Raji (cell line): ENCODE results near the gene BIRC7.

Source experiments
- POLR2A ChIP-seq: IDR thresholded peaks from 2 replicates; pipeline ENCODE4 v1.6.1; 2011; ENCODE audit warnings: low read depth, low read length, control low read depth; ENCODE audit not compliant: insufficient read depth

The BIRC7 gene, protein sequence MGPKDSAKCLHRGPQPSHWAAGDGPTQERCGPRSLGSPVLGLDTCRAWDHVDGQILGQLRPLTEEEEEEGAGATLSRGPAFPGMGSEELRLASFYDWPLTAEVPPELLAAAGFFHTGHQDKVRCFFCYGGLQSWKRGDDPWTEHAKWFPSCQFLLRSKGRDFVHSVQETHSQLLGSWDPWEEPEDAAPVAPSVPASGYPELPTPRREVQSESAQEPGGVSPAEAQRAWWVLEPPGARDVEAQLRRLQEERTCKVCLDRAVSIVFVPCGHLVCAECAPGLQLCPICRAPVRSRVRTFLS

DNA sequence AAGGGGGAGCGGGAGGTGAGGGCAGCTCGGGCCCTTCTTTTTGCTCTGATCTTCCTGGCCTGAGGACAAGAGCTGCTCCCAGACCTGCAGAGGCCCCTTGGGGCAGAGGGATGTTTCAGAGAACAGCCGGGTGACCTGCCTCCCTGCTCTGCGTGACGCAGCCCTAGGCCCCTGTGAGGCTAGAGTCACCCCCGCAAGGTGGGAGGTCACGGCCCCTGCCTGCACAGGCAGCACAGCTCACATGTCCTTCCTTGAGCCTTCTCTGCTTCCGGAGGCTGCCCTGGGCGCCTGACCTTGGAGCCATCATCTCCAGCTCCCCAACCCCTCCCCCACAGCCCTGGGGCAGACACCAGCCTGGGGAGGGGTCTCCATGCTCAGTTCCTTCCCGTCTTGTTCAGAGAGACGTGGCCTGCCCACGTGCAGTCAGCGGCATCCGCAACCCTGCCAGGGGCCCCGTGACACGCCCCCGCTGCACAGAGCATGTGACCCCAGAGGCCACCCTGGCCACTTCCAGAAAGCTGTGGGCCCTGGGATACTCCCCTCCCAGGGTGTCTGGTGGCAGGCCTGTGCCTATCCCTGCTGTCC is at the start of gene BIRC7:
Gene BIRC7 (plus strand): TSS at position 507 of the 585 bp plus-strand sequence. CDS start 192 bp downstream, outside the sequence.
- no peak for TF ChIP-seq POLR2A

DNA sequence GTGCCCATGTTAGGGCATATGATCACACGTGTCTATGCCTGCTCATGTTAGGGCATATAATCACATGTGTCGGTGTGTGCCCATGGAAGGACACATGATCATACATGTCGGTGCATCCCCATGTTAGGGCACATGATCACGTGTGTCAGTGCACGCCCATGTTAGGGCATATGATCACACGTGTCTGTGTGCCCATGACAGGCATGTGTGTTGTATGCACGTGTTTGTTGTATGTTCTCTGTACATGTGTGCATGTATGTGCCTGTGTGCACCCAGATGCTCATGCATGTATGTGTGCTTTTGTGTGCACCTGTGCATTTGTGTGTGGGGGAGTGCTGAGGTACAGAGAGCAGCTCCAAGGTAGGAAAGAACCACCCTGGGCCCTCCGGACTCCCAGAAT is 49.6 kb upstream of the BIRC7 start:
- no peak for TF ChIP-seq POLR2A

GRCh38 chr20:63186528-63187316 is 49.0 kb upstream of the BIRC7 start:
- TF ChIP-seq POLR2A, result no peak

GRCh38 chr20:63187338-63188158 is 48.2 kb upstream of the BIRC7 start:
- TF ChIP-seq POLR2A, result no peak

DNA sequence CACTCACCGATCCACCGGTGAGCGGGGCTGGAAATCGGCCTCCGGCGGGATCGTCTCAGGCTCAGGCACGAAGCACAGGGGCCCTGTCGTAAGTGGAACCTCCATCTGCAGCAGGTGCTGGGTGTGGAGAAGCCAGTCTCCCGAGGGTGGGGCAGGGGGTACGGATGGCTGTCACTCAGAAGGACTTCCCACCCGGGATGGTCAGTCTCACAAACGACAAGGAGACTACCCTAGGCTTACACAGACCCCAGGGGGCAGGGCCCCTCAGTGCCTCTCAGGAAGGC is 47.6 kb upstream of the BIRC7 start:
- no peak for TF ChIP-seq POLR2A

DNA sequence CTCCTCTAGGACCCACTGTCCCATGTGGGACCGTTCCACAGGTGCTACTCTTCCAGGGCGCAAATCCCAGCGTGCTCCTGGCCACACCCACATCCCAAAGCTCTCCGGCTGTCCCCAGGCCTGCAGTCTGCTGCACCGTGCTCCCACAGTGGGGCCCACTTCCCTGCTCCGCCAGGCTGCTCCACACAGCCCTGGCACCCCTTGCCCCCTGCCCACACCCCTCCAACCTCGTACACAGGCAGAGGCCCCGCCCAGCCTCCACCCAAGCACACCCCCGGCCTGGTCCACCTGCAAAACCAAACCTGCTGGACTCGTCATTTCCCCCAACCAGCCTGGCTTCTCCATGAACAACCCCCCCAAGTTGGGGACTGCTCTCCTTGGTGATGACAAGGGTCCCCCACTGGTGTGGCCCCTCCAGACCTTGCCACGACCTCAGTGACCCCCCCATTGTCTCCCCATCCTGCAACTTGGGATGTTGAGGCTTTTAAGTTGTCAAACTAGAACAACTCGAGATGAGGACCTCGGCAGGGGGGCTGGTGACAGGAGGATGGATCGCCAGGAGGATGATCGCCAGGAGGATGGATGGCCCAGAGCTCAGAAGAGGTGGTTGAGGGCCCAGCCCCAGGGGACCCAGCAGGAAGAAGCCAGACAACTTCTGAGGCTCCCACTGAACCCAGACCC is 46.9 kb upstream of the BIRC7 start:
- TF ChIP-seq POLR2A, result no peak

- TF ChIP-seq POLR2A, result no peak
Measured at GRCh38 chr20:63189322-63189642, 46.4 kb upstream of the BIRC7 start.

- TF ChIP-seq POLR2A, result no peak
Measured at GRCh38 chr20:63189846-63190559, 45.7 kb upstream of the BIRC7 start.

- TF ChIP-seq POLR2A, result no peak
Measured at GRCh38 chr20:63190828-63191227, 44.9 kb upstream of the BIRC7 start.

GRCh38 chr20:63191400-63191799 is 44.3 kb upstream of the BIRC7 start:
- TF ChIP-seq POLR2A, result no peak

GRCh38 chr20:63192721-63193120 is 43.0 kb upstream of the BIRC7 start:
- no peak for TF ChIP-seq POLR2A

GRCh38 chr20:63194007-63194796 is 41.5 kb upstream of the BIRC7 start:
- TF ChIP-seq POLR2A, result no peak

GRCh38 chr20:63194797-63195173 is 40.9 kb upstream of the BIRC7 start:
- TF ChIP-seq POLR2A, result no peak
